Activated gamma-delta T cell treated with Interleukin-2 at 50 U/mL for 16 hours (primary cell): Measurements from ENCODE around the gene ZFAND3.
"Not testable (repeated sequence)": the region's sequence is repeated elsewhere in the genome, so short reads cannot be mapped to it uniquely, and the experiment has no call there.

Experiments used
- DNase-seq: peaks from one replicate; pipeline ENCODE4 v3.0.0-alpha.2; 2020

ZFAND3 gene

GRCh38 chr6:37866590-37867507 is 47.3 kb downstream of the ZFAND3 start:
- no peak for DNase-seq

GRCh38 chr6:37867756-37868446 is 48.4 kb downstream of the ZFAND3 start:
- DNase-seq = no peak

GRCh38 chr6:37868447-37868825 is 48.9 kb downstream of the ZFAND3 start:
- no peak for DNase-seq

DNA sequence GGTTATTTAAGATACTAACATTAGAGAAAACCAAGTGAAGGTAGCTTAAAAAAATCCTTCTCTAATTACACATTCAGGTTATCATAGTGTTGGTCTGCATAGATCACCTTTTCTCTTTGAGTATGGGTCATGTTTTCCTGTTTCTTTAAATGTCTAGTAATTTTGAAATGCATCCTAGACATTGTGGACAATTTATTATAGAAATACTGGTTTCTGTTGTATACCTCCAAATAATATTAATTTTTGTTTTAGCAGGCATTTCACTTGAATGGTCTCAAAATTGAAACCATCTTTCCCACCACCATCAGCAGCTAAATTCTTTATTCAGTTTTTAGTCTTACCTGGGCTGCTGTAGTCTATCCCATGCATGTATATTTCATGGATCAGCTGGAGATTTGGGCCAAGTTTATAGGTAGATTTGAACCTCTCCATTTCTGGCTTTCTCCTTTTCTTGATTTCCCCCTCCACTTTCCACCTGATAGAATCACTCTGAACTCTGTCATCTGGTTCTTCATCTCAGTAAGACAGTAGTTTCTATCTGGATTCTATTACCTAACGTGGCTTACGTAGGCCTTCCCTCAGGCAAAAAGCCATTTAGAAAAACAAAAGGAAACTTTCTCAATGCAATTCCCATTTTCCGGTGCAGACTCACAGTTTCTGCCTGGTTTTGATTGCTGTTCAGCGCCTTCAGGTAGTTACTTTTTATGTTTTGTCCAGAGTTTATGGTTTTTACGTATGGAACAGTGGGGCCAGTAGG is 52.3 kb downstream of the ZFAND3 start:
- no peak for DNase-seq

- DNase-seq = no peak
Measured at GRCh38 chr6:37872373-37872745, 52.8 kb downstream of the ZFAND3 start.

- no peak for DNase-seq
Measured at GRCh38 chr6:37874726-37875125, 55.2 kb downstream of the ZFAND3 start.

DNA sequence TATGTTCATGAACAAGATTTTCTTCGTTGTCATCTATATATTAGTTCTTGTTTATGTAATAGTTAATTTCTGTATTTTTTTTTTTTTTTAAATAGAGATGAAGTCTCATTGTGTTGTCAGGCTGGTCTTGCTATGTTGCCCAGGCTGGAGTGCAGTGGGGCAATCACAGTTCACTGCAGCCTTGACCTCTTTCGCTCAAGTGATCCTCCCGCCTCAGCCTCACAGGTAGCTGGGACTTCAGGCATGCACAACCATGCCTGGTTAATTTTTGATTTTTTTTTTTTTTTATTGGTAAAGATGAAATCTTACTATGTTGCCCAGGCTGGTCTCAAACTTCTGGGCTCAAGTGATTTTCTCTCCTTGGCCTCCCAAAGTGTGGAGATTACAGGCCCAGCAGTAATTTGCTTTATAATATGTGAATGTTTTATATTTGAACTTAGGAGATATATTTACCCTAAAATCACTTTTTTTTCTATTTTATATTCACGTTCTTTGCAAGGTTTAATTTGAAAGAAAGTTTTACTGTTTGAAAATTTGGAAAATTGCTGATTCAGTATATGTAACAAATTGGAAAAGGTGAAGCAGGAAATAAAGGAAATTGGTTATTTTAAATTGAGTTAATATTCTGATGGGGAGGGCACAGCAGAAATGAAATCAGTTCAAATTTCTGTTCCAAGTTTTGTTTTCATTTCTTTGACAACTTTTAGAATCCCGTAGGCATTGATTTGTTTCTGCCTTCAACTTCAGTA is 56.2 kb downstream of the ZFAND3 start:
- no peak for DNase-seq

DNA sequence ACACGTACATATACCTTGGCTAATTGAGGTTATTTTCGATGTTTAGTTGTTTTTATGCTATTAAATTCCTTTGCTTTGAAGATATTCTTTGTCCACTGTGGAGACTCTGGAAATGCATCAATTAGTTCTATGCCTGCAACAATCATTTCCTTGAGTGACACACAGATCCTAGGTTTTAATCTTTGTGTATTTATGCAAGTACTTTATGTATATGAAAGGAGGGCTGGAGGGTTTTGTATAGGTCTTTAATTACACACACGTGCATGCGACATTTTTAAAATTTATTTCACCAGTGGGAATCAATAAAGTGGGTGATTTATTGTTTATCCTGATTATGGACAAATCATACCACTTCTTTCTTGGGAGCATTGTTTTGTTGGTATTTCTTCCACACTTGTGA is 57.3 kb downstream of the ZFAND3 start:
- no peak for DNase-seq

- no peak for DNase-seq
Measured at GRCh38 chr6:37877373-37878149, 58.0 kb downstream of the ZFAND3 start.

GRCh38 chr6:37878150-37878710 is 58.7 kb downstream of the ZFAND3 start:
- DNase-seq = no peak

GRCh38 chr6:37880602-37881001 is 61.1 kb downstream of the ZFAND3 start:
- not testable (repeated sequence) for DNase-seq

DNA sequence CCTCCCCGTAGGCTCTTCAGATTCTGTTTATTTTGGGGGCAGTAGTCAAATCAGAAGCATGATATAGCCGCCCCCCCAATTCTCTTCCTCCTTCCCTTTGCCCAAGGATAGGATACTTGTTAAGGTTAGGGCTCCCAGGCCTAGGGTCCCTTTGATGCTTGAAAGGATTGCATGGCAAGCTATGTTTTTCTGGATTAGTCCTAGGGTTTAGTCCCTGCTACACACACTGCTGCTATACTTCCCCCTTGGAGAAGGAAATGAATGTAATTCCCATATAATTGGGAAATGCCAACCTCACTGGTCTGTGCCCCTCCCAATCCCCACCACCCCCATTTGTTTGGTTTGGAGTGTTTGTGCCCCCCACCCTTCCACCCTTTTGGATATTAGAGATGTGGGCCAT is 62.8 kb downstream of the ZFAND3 start:
- DNase-seq = no peak

DNA sequence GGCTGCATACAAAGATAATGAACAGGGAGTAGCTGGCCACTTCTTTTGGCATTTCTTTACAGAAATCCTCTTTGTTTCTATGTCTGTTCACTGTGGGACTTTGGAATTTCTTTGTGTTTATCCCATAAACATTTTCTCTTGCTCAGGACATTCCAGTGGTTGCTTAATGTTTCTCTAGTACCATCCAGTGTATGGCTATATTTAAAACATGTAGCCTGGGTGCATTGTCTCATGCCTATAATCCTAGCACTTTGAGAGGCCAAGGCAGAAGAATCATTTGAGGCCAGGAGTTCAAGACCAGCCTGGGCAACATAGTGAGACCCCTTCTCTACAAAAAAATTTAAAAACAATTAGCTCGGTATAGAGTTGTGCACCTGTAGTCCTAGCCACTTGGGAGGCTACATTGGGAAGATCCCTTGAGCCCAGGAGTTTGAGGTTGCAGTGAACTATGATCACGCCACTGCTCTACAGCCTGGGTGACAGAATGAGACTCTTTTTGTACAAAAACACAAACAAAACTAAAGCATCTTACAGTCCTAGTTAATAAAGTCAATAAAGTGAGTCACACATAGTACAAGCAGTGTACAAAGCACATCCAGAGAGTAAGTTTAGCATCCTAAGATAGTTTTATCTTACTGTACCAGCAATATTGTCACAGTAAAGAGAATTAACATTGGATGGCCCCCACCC is 63.3 kb downstream of the ZFAND3 start:
- no peak for DNase-seq

GRCh38 chr6:37884548-37884947 is 65.0 kb downstream of the ZFAND3 start:
- no peak for DNase-seq

GRCh38 chr6:37889051-37889450 is 69.5 kb downstream of the ZFAND3 start:
- DNase-seq = no peak

DNA sequence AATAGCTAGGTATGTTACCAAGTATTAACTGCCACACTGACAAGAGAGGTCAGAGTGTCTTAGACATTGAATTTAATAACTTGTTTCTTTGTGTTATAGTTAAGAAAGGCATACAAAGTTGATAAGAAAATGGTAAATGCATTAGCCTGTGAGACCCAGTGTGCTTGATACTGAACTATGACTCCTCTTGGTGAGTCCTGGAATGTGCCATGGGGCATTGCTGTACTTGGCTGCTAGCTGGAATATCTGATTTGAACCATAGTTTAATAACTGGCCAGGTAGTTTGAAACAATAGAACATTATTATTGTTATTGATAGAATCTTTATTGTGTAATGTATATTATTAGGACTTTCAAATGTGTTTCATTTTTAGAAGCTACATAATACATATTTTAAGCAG is 70.0 kb downstream of the ZFAND3 start:
- no peak for DNase-seq

GRCh38 chr6:37891072-37891471 is 71.5 kb downstream of the ZFAND3 start:
- no peak for DNase-seq

GRCh38 chr6:37893257-37893656 is 73.7 kb downstream of the ZFAND3 start:
- DNase-seq = no peak

- DNase-seq = not testable (repeated sequence)
Measured at GRCh38 chr6:37893734-37894133, 74.2 kb downstream of the ZFAND3 start.

DNA sequence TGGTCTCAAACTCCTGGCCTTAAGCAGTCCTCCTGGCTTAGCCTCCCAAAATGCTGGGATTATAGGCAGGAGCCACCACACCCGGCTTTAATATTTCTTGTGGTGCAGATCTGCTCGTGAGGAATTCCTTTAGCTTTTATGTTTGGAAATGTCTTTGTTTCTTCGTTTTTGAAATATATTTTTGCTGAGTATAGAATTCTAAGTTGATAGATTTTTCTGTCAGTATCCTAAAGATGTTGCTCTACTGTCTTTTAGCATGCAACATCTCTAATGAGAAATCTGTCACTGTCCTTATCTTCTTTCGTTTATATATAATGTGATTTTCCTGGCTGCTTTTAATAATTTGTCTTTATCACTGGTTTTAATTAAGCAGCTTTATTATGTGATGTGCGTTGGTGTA is 75.1 kb downstream of the ZFAND3 start:
- no peak for DNase-seq

- no peak for DNase-seq
Measured at GRCh38 chr6:37897321-37897720, 77.8 kb downstream of the ZFAND3 start.
